GM21381 (cell line): Measurements from ENCODE around the gene MYO1D.
"Not testable (repeated sequence)": the region's sequence is repeated elsewhere in the genome, so short reads cannot be mapped to it uniquely, and the experiment has no call there.

ENCODE experiments used
- ATAC-seq: cut with Tn5 transposase; IDR thresholded peaks from one replicate; pipeline ENCODE4 v1.9.1; 2021; ENCODE audit warnings: mild to moderate bottlenecking, moderate library complexity; ENCODE audit not compliant: unreplicated experiment

MYO1D gene

DNA sequence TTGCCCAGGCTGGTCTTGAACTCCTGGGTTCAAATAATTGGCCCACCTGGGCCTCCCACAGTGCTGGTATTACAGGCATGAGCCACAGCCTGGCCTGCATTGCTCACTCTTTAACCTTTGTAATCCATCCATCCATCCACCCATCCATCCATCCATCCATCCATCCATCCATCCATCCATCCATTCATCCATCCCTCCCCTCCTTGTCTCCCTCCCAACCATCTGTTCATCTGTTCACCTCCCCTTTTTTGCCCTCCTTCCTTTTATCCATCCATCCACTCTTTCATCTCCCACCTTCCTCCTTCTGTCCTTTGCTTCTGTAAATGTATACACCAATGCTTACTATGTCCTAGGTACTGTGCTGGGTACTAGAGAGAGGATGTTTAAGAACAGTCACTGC lies 324.6 kb downstream of the MYO1D start:
- no peak for ATAC-seq

- peak; percentile 83 for ATAC-seq
These were observed 325.6 kb downstream of the MYO1D start for GRCh38 chr17:32551186-32551955.

DNA sequence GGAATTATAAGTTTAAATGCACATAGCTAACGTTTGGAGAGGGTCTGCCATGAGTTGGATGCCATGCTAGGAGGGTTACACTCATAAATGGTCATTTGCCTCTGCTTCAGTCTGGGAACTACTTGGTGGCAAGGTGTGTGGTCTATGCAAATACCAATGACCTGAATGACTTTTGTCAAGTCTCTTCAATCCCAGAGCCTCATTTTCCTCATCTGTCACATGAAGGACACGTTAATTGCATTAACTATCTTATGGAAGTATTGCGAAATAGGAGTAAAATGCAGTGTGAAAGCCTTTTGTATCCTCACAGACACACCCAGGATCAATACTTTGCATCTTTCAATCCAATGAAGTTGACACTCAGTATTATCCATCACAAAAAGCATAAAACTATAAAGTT lies 327.4 kb downstream of the MYO1D start:
- no peak for ATAC-seq

- no peak for ATAC-seq
These were observed 330.9 kb downstream of the MYO1D start for GRCh38 chr17:32546031-32546444.

GRCh38 chr17:32542186-32542585 lies 334.7 kb downstream of the MYO1D start:
- no peak for ATAC-seq

DNA sequence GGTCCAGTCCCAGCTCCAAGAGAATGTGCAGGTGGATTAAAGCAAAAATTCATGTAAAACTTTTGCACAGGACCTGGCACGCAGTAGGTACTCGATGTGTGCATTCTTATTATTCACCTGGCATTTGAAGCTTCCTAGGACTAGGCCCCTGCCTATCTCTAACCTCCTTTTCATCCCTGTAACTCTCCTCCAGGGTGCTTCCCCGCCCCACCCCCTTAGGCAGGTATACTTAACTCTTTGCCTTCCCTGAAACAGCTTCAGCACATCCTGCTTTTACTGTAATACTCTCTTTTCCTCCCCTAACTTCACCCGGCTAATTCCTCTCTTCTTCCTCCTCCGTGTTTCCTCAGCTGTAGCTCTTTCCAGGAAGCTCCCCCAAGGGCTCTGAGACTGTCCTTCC lies 335.3 kb downstream of the MYO1D start:
- ATAC-seq = no peak

GRCh38 chr17:32536736-32537643 lies 339.9 kb downstream of the MYO1D start:
- no peak for ATAC-seq

DNA sequence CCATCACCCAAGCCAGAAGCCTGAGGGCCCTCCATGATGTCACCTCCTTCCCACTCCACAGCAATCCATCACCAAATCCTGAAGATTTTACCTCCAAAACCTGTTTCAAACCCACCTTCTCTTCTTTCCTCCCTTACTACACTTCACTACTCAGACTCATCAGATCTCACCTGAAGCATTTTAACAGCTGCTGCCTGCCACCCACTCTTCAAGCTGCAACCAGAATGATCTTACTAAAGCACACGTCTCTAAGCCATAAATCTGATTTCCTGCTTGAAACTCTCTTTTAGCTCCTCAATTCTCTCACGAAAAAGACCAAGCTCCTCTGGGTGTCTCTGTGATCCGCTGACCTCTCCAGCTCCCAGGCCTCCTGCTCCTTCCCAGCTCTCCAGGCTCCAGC lies 343.6 kb downstream of the MYO1D start:
- ATAC-seq = no peak

DNA sequence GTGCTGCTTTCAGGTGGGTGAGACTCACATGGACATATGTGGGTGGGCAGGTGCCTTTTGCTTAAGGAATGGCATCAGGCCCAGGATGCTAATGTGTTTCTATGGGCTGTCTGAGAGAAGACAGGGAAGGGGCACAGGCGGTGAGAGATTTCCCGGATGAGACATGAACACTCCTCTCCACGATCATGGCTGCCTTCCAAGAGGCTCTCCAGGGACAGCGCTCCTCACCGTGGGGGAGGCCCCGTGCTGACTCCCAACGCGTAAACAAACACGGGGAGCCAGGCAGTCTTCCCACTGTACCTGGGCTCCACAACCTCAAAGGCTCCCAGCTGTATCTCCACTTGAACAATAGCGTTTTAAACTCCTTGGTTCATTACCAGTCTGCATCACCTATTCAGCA lies 347.3 kb downstream of the MYO1D start:
- ATAC-seq = no peak

DNA sequence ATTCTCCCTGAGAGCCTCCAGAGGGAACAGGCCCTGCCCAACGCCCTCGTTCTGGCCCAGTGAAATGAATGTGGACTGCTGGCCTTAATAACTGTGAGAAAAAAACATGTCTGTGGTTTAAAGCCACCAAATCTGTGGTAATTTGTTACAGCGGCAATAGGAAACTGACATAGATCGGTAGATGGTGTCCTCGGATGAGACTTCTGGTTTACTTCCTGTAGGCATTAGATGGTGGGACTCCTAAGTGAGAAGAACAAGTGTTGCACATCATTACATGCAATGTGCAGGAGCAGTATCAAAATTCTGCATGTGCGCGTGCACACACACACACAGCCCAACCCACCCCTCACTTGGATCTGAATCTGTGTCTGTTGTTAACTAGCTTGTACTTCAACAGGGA lies 348.1 kb downstream of the MYO1D start:
- ATAC-seq = no peak

- no peak for ATAC-seq
These were observed 349.8 kb downstream of the MYO1D start for GRCh38 chr17:32527146-32527545.

- no peak for ATAC-seq
These were observed 351.8 kb downstream of the MYO1D start for GRCh38 chr17:32525122-32525521.

GRCh38 chr17:32524553-32524880 lies 352.4 kb downstream of the MYO1D start:
- not testable (repeated sequence) for ATAC-seq

GRCh38 chr17:32523827-32524552 lies 352.9 kb downstream of the MYO1D start:
- ATAC-seq = peak; percentile 42

GRCh38 chr17:32523017-32523680 lies 353.8 kb downstream of the MYO1D start:
- peak; percentile 45 for ATAC-seq

GRCh38 chr17:32520737-32521404 lies 356.1 kb downstream of the MYO1D start:
- no peak for ATAC-seq

GRCh38 chr17:32520104-32520701 lies 356.7 kb downstream of the MYO1D start:
- ATAC-seq = no peak

DNA sequence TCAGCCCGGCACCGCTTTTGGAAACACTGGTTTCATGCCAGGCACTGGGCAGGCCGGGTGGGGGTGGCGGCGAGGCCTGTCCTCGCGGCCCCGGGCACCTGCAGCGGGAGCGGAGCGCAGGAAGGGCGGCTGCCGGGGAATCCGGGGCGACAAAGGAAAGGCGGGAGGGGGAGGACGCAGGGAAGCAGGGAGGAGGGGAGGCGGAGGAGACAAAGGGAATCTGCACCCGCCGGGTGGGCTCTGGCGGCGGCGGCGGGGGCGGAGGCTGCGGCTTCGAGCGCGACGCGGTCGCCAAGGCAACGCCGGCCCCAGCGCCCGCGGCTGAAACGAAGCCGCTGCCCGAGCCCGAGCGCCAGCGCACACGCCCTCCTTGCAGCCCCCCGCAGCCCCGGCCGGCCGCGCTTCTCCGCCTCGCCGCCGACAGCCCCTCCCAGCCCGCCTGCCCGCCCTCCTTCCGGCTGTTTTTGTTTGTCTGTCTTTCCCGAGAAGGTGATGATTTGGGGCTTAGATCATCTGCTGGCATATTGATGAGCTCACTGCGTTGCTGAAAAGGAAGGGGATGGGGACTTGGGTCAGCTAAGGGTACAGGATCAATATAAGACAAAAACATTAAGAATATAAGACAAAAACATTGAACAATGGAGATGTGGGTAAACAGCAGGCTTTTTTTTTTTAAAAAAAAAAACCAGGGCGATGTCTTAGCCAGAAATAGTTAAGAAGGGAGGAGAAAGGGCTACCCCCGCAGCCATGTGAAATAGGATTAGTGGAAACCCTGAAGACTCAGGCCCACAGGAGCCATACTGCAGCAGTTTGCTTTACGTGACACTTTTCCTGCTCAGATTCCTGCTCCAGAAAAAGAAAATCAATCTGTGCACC lies 357.5 kb downstream of the MYO1D start:
- peak; percentile 41 for ATAC-seq

DNA sequence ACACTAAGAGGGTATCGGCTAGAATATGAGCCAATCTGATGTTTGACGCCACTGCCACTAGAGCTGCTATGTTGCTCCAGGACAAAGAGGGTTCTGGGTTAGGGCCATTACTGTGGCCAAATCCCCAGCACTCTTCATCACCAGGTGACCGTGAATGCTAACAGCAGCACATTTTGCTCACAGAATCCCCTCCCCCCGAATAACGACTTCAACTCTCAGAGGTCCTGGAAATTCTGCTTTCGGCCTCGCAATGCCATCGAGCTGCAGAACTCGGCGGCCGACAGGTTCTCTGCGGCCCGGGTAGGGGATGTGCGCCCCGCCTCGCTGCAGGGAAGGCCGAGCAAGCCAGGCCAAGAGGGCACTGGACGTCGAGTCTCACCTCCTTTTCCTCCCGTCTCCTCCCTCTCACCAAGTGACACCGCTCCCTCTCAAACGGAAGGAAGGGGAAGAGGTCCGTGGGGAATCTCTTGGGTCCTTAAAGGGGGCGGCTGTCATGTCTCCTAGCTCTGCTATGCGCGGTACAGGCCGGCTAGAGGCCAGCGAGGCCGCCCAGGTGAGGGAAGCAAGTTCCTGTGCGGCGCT lies 358.2 kb downstream of the MYO1D start:
- ATAC-seq = no peak
